ENCODE results near the gene CLMN.
A peak's percentile ranks its signal among the peaks of the same experiment; 100 is the strongest.
"Not testable (repeated sequence)": the region's sequence is repeated elsewhere in the genome, so short reads cannot be mapped to it uniquely, and the experiment has no call there.

The CLMN gene

DNA sequence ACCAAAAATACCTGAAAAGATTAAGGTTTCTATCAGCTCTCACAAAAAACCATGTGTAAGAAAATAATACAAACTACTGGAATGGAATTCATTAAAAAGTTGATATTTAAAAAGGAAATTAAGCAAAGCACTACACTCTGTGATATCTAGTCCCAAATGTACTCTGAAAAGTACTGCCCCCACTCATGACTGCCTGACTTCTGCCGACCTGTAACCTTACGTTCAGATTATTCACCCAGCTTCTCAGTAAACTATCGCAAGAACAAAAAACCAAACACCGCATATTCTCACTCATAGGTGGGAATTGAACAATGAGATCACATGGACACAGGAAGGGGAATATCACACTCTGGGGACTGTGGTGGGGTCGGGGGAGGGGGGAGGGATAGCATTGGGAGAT, 181.3 kb downstream of the CLMN start:
- not testable (repeated sequence) for DNase-seq (ENCODE audit: low read depth, low spot score)

DNA sequence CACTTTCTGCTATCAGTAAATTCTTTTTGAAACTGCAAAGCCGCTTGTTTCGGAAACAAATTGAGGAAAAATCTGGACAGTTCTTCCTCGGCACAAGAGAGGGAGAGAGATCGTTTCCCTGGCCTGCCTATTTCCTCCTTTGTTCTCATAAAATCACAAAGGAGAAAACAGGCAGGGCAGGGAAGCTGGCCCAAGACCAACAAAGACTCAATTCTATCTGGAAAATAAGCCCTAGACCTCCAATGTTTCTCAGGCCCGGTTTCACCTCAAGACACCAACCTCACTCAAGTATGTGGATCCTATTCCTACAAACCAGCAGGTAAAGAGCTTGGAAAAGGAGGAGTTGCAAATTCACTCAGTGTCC, 181.9 kb downstream of the CLMN start:
- peak; percentile 45 for DNase-seq (ENCODE audit: low read depth, low spot score)

DNA sequence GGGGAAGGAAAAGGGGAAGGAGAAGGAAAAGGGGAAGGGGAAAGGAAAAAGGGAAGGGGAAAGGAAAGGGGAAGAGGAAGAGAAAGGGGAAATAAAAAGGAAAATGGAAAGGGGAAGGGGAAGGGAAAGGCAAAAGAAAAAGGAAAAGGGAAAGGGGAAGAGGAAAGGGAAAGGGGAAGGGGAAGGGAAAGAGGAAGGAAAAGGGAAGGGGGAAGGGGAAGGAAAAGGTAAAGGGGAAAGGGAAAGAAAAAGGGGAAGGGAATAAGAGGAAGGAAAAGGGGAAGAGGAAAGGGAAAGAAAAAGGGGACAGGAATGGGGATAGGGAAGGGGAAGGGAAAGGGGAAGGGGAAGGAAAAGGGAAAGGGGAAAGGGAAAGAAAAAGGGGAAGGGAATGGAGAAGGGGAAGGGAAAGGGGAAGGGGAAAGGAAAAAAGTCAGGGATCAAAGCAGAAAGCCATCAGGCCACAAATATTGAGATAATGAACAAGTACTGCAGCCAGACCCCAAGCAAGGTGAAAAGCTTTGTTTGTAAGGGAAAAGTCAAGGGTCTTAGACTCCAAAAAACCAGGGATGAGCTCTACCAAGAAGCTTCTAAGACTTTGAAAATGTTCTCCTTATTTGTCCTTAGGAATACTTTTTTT, 182.4 kb downstream of the CLMN start:
- no peak for DNase-seq (ENCODE audit: low read depth, low spot score)

DNA sequence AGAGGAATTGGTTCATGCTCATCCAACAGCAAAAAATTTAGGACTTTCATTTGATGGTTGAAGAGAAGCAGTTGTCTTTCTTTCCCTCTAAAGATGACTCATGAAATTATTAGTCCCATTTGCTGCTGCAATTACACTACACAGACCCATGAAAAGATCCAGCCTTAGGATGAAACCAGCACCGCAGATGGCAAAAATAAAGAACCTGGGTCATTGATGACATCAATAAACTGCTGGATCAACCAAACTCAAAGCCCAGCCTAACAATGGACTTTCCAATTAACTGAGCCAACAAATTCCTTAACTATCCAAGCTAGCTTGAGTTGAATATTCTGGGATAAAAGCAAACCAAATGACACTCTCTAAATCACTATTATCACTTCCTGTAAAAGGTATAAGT, 183.1 kb downstream of the CLMN start:
- no peak for DNase-seq (ENCODE audit: low read depth, low spot score)

DNA sequence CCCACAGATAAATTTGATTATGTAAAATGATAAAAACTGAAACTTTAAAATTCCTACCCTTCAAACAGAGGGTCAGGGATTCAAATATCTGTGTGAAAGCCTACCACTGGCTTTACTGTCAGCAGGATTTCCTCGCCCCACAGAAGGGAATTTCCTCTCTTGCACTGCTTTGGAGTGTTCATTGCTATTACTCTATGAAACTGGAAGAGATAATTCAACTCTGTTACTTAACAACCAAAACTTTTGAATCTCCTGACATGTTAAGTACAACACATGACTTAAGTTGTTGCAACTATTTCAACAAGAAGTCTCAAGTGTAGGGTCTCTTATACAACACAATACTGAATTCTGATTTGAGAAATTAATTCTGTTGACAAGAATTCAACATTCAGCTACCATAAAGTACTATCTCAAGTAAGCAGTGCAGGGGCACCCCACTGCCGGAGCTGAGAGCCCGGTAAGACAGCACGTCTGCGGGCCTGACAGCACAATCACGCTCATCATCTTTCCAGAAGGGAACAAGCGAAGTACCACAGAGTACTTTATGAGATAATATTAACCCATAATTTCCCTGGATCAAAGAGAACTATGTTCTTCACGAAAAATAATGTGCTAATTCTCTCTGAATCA, 185.3 kb downstream of the CLMN start:
- no peak for DNase-seq (ENCODE audit: low read depth, low spot score)

DNA sequence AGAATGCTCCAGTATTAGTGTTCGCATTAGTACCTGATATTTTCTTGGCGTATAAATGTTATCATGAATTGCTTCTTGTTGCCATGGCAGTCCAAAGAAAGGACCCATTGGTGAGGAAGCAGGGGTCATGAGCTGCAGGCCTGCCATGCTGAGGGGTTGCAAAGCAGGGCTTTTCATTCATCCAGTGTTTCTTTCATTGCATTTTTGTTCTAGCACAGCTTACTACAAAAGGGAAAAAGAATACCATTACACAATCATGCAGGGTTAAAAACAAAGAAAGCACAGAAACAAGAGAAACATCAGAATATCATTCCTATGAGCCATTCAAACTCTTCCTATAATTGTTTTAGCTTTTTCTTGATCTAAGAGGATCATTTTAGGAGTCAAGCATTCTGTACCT, 186.4 kb downstream of the CLMN start:
- no peak for DNase-seq (ENCODE audit: low read depth, low spot score)

DNA sequence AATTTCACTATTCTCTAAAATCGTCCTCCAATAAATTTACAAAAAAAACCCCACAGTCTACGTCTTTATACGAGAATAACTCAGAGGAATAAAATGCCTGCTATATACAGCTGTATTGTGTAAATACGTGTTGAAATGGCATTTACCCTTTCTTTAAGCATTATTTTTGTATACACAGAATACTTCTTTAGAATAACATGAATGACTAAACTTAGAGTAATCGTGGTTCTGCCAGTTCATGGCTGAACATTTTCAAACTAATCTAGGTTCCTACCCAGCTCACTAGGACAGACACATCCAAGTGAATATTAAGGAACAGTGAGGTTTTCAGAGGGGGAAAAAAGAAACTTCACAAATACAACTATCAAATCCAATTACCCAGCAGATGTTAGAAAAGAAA, 186.9 kb downstream of the CLMN start:
- DNase-seq (ENCODE audit: low read depth, low spot score) = no peak
